HepG2 (cell line): Measurements from ENCODE around the gene DUSP16. TPM values are rescaled to one million over a fixed set of nuclear protein-coding genes. Genes with fewer than 3 reads are reported as not detected.
A peak's percentile ranks its signal among the peaks of the same experiment; 100 is the strongest.

Source experiments
- ATAC-seq: fragments of 200-7000 bp; cut with Tn5 transposase; 3 replicates; pipeline ENCODE4 v1.9.1; 2020; ENCODE audit warnings: mild to moderate bottlenecking, moderate library complexity
- BruUV-seq: library from RNA; stranded (reverse); fragments of 400-500 nt; replicated peaks from 2 replicates; lab custom pipeline; 2021; lab: Mats Ljungman, UMichigan
- CTCF ChIA-PET: fragments of 300-600 bp; formaldehyde crosslinking; extraction: SDS; loops from one replicate; lab custom pipeline; 2021; ENCODE audit warnings: low total read pairs, inconsistent platforms, low intra/inter-chr PET ratio; lab: Yijun Ruan, JAX
- POLR2A ChIA-PET: fragments of 350-600 bp; sonication (Branson Sonifier 250); formaldehyde crosslinking; loops from one replicate; lab custom pipeline; 2020; ENCODE audit warnings: antibody characterized with exemption, inconsistent platforms; lab: Yijun Ruan, JAX
- DNase-seq: peaks from one replicate; pipeline ENCODE4 v3.0.0-alpha.2; 2015; ENCODE audit warnings: low spot score
- FAIRE-seq: peaks from 3 replicates; lab custom pipeline; 2011; peaks lifted over from hg19 to GRCh38; lab: Jason Lieb, UNC
- H2AFZ ChIP-seq: one replicate; pipeline ENCODE4 v1.6.1; 2011; ENCODE audit warnings: low read length, inconsistent platforms
- H3K27ac ChIP-seq: fragments of 300-600 bp; 3 replicates; pipeline ENCODE4 v1.8.0; 2011; ENCODE audit warnings: mixed run types, mild to moderate bottlenecking, mixed read lengths, low read length, inconsistent platforms; ENCODE audit not compliant: insufficient read depth; ENCODE audit errors: extremely low read length
- H3K27me3 ChIP-seq, 2 experiments: fragments of 200-600 bp in 1 of 2; 2 replicates in 1 of 2; 3 replicates in 1 of 2; pipeline versions ENCODE4 v1.6.0 to v1.8.0; 2011; ENCODE audit warnings: low read length in 2 of 2, mild to moderate bottlenecking in 2 of 2, moderate library complexity in 2 of 2, inconsistent platforms in 1 of 2; ENCODE audit not compliant: insufficient read depth in 2 of 2, control insufficient read depth in 1 of 2
- H3K36me3 ChIP-seq, 2 experiments: fragments of 200-600 bp in 1 of 2; replicated peaks in 1 of 2; 2 replicates in 1 of 2; 3 replicates in 1 of 2; pipeline versions ENCODE4 v1.5.1 to v1.8.0; 2011; ENCODE audit warnings: low read length in 2 of 2, inconsistent platforms in 1 of 2; ENCODE audit not compliant: insufficient read depth in 2 of 2, control insufficient read depth in 1 of 2
- H3K4me1 ChIP-seq: 2 replicates; pipeline ENCODE4 v1.5.1; 2012; ENCODE audit warnings: low read length, inconsistent platforms; ENCODE audit not compliant: insufficient read depth
- H3K4me2 ChIP-seq: 2 replicates; pipeline ENCODE4 v1.6.0; 2011; ENCODE audit warnings: low read depth, low read length, inconsistent platforms
- H3K4me3 ChIP-seq, 3 experiments: fragments of 200-600 bp in 1 of 3; sonication (generic), shearing (Covaris generic) in 1 of 3; replicated peaks in 1 of 3; 2 replicates each; pipeline ENCODE4 v1.5.1; 2011 to 2016; ENCODE audit warnings: low read length in 3 of 3, inconsistent platforms in 2 of 3, low read depth in 2 of 3, mild to moderate bottlenecking in 2 of 3, control low read depth in 1 of 3, mixed read lengths in 1 of 3; ENCODE audit not compliant: insufficient read depth in 1 of 3
- H3K79me2 ChIP-seq: one replicate; pipeline ENCODE4 v1.6.1; 2011; ENCODE audit warnings: low read length, inconsistent platforms; ENCODE audit not compliant: insufficient read depth
- H3K9ac ChIP-seq: 2 replicates; pipeline ENCODE4 v1.6.0; 2011; ENCODE audit warnings: mild to moderate bottlenecking, low read depth, low read length, inconsistent platforms; ENCODE audit not compliant: insufficient read depth
- H3K9me3 ChIP-seq: 2 replicates; pipeline ENCODE4 v1.5.1; 2012; ENCODE audit warnings: mild to moderate bottlenecking, low read length
- H4K20me1 ChIP-seq: 2 replicates; pipeline ENCODE4 v1.6.0; 2011; ENCODE audit warnings: inconsistent platforms, mild to moderate bottlenecking, low read length, moderate library complexity; ENCODE audit not compliant: insufficient read depth
- CEBPG ChIP-seq: IDR thresholded peaks from 2 replicates; pipeline ENCODE4 v1.6.1; 2016
- HDAC1 ChIP-seq: sonication (generic); formaldehyde crosslinking; IDR thresholded peaks from 2 replicates; pipeline ENCODE4 v1.5.1; 2020; ENCODE audit warnings: mild to moderate bottlenecking, missing genetic modification reagents
- NFE2 ChIP-seq: sonication (generic); formaldehyde crosslinking; IDR thresholded peaks from 2 replicates; pipeline ENCODE4 v1.4.0; 2020; ENCODE audit warnings: missing genetic modification reagents
- PHB2 ChIP-seq: fragments of 450-650 bp; IDR thresholded peaks from 2 replicates; pipeline ENCODE4 v1.6.1; 2018; ENCODE audit not compliant: partially characterized antibody
- RBM22 ChIP-seq: fragments of 200-400 bp; formaldehyde crosslinking; optimal IDR thresholded peaks from 2 replicates; pipeline ENCODE3; 2017; ENCODE audit warnings: mild to moderate bottlenecking, low read length, moderate library complexity
- SNAPC4 ChIP-seq: sonication (generic); formaldehyde crosslinking; IDR thresholded peaks from 2 replicates; pipeline ENCODE4 v1.4.0; 2020; ENCODE audit warnings: mild to moderate bottlenecking, missing genetic modification reagents
- XBP1 ChIP-seq: sonication (generic); formaldehyde crosslinking; IDR thresholded peaks from 2 replicates; pipeline ENCODE4 v1.5.0; 2020; ENCODE audit warnings: missing genetic modification reagents
- ZBTB37 ChIP-seq: sonication (generic); formaldehyde crosslinking; IDR thresholded peaks from 2 replicates; pipeline ENCODE4 v1.4.0; 2020; ENCODE audit warnings: mild to moderate bottlenecking, missing genetic modification reagents
- ZKSCAN1 ChIP-seq: fragments of 150-350 bp; IDR thresholded peaks from 2 replicates; pipeline ENCODE4 v1.6.1; 2014; ENCODE audit warnings: low read length
- ZNF547 ChIP-seq: sonication (generic); formaldehyde crosslinking; IDR thresholded peaks from 2 replicates; pipeline ENCODE4 v1.5.1; 2020; ENCODE audit warnings: mild to moderate bottlenecking, missing genetic modification reagents
- ZNF574 ChIP-seq: sonication (generic); formaldehyde crosslinking; IDR thresholded peaks from 2 replicates; pipeline ENCODE4 v1.4.0; 2020; ENCODE audit warnings: missing genetic modification reagents
- ZNF607 ChIP-seq: sonication (generic); formaldehyde crosslinking; IDR thresholded peaks from 2 replicates; pipeline ENCODE4 v1.5.1; 2020; ENCODE audit warnings: missing genetic modification reagents, mild to moderate bottlenecking, borderline replicate concordance
- WGBS: methylation state at CpG from one replicate; pipeline ENCODE4 v1.1.6; 2017; ENCODE audit warnings: low lambda C conversion rate; 5-methylcytosine and 5-hydroxymethylcytosine counted together
- in situ Hi-C: cut with HindIII; loops from 2 replicates; pipeline ENCODE4 v1.10.0; 2017; ENCODE audit warnings: low pct_unique_long_range_greater_than_20kb; ENCODE audit not compliant: extremely low pct_ligation_motif_present
- intact Hi-C: fragments of 100-400 bp; cut with micrococcal nuclease; formaldehyde crosslinking; loops from one replicate; pipeline ENCODE4 v1.10.0; 2022; ENCODE audit not compliant: unreplicated experiment
- polyA plus RNA-seq, 8 experiments: library from polyadenylated mRNA; depleted of rRNA in 3 of 8; stranded (reverse) in 7 of 8; unstranded in 1 of 8; fragments of >200 nt; fragmentation: Illumina TruSeq in 4 of 8; extraction: Trizol in 4 of 8; gene quantifications; 2 replicates each; pipeline versions ENCODE4 v1.2.1 to v1.2.3, GENCODE V29; 2011 to 2016; ENCODE audit warnings: low read depth in 4 of 8, missing spikeins in 1 of 8, mixed read lengths in 1 of 8; ENCODE audit not compliant: insufficient read depth in 1 of 8
- total RNA-seq, 5 experiments: library from RNA; depleted of rRNA; stranded (reverse); fragments of >200 nt; fragmentation: Illumina TruSeq; extraction: Trizol; gene quantifications; 2 replicates each; pipeline ENCODE4 v1.2.3, GENCODE V29; 2016; ENCODE audit warnings: low read depth in 1 of 5

DUSP16 gene
- total and polyA plus RNA-seq, 2 of the 13 experiments (the other 11 are each of a cell fraction or from before 2014, with no cell fraction given): 45.7 to 46.6 TPM

GRCh38 chr12:12442548-12443071 is 120.1 kb downstream of the DUSP16 start (continued):
- no peak for TF ChIP-seq ZNF574 (CRISPR knock-in tag)
- no peak for TF ChIP-seq PHB2
- TF ChIP-seq ZNF607 (CRISPR knock-in tag): no peak
- no peak for TF ChIP-seq CEBPG
- TF ChIP-seq, all 625 proteins: peak for 0

GRCh38 chr12:12441843-12442461 is 120.7 kb downstream of the DUSP16 start:
- DNase-seq (no peak), FAIRE-seq (no peak), ATAC-seq (no peak)
- in situ Hi-C loops (no loop called here), intact Hi-C loops (no loop called here)
- Histone ChIP-seq H3K36me3 (no peaks in the 10 kb centered on the region; a peak in 1 of 5 replicates), H4K20me1 (no peaks in the 10 kb centered on the region), H3K4me2 (no peak overlapping the region), H3K9ac (0 out of 2 replicates have a peak overlapping the region, but pooled peaks have one; percentile 14), H2AFZ (no peak overlapping the region), H3K27ac (peak overlapping the region; percentile 30), H3K4me3 (no peak overlapping the region), H3K4me1 (peaks cover 58% of the 10 kb centered on the region), H3K9me3 (no peaks in the 10 kb centered on the region), H3K27me3 (no peaks in the 10 kb centered on the region), H3K79me2 (no peaks in the 10 kb centered on the region)
- 97% methylated on average over 4 of the region's 4 CpGs for WGBS
- CTCF ChIA-PET: no interaction called here
- POLR2A ChIA-PET: interaction anchor here (1.5 kb wide), 1 partner anchor 38 kb away, joined by 8 read pairs; no protein-coding TSS in a partner anchor
- no TSS peak for BruUV-seq
- TF ChIP-seq ZBTB37 (CRISPR knock-in tag): no peak
- no peak for TF ChIP-seq ZNF547 (CRISPR knock-in tag)
- no peak for TF ChIP-seq RBM22
- no peak for TF ChIP-seq ZKSCAN1
- no peak for TF ChIP-seq SNAPC4 (CRISPR knock-in tag)
- TF ChIP-seq HDAC1 (CRISPR knock-in tag): no peak
- no peak for TF ChIP-seq NFE2
- no peak for TF ChIP-seq XBP1 (CRISPR knock-in tag)
